GM21423 (cell line): ENCODE measurements around the gene RPS4Y2.

ENCODE experiments used
- ATAC-seq: cut with Tn5 transposase; IDR thresholded peaks from one replicate; pipeline ENCODE4 v1.9.1; 2021; ENCODE audit warnings: mild to moderate bottlenecking, moderate library complexity; ENCODE audit not compliant: unreplicated experiment

Gene RPS4Y2

GRCh38 chrY:20755808-20756207, at the start of gene RPS4Y2:
Gene RPS4Y2 (plus strand): TSS chrY:20756108. CDS start chrY:20756164, 56 bp downstream.
- ATAC-seq: no peak

- peak; percentile 72 for ATAC-seq
These were observed 41.5 kb upstream of the RPS4Y2 start for GRCh38 chrY:20714391-20714790.

DNA sequence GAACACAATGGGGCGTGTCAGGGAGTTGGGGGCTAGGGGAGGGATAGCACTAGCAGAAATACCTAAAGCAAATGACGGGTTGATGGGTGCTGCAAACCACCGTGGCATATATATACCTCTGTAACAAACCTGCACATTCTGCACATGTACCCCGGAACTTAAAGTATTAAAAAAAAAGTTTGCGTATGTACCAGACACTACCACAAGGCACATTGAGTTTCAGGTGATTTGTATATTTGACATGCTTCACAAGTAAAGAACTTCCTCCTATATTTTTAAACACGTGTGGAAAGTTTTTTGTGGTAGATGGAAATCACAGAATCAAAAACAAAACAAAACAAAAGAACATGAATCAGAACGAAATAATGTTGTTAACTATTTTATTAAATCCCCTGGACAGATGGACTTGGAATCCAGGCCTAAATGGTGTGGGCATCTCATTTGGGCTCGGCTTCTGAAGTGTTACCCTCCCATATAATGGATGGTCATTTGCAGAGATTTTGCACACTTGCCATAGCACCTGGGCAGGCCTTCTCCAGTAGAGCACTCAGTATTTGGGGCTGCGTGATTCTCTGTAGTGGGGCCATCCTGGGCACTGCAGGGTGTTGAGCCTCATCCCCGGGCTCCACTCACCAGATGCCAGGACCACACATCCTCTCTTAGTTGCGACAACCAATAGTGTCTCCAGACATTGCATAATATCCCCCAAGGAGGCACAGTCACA, 29.6 kb upstream of the RPS4Y2 start:
- ATAC-seq: peak; percentile 86

DNA sequence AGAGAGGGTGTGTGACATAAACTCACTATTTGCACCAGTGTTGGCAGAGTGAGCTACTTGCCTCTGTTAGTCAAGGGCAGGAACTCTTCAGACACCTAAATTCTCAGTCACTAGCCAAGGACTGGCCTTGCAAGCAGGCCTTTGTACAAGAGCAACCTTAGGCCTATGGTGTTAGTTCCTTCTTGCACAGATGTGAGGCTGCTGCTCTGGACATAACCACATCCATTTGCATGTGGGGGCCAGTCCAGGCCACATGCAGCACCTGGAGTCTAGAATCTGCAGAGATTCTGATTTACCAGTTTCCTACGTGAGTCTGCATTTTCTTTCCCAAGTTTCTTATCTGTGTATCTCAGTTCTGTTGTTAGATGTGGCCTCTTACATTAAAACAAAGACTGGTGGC, 20.7 kb upstream of the RPS4Y2 start:
- ATAC-seq: peak; percentile 91

- ATAC-seq: no peak
These were observed 16.1 kb upstream of the RPS4Y2 start for GRCh38 chrY:20739806-20740205.

GRCh38 chrY:20740609-20741008, 15.3 kb upstream of the RPS4Y2 start:
- ATAC-seq: peak; percentile 48

DNA sequence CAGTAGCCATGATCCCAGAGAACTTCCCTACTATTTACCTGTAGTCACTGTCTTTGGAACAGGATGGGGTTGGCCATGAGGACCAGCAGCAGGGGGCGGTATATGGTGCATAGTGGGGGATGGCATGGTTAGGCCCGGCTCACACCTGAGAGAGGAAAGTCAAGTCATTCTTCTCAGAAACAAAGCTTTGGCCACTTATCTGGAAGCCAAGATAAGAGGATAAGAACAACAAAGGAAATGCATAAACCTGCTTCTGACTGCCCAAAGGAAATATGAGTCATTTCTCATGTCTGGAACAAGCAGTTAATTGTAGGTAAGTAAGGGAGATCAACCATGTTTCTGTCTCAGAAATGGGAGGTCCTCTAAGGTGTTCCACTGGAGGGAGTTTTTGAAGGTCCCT, 10.8 kb upstream of the RPS4Y2 start:
- no peak for ATAC-seq

DNA sequence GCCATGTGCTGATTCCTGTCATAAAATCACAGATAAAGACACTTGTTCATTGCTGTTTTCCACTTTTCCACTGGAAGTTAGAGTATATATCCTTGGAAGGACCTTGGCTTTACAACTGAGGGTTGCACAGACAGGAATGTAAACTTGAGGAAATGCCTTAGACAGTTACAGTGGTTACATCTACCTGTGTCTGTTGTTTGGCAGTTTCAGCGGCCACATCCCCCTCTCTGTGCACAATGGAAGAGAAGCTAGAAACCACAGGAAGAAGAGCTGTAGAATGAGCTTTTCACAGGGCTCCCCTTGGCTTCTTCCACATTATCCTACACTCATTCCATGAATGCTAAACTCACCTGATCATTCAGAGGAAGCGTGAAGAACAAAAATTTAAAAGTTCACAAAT, 9.0 kb upstream of the RPS4Y2 start:
- no peak for ATAC-seq

GRCh38 chrY:20763869-20764268, 8.0 kb downstream of the RPS4Y2 start:
- ATAC-seq: peak; percentile 80

- no peak for ATAC-seq
These were observed 9.2 kb downstream of the RPS4Y2 start for GRCh38 chrY:20765117-20765516.

- no peak for ATAC-seq
These were observed 14.8 kb downstream of the RPS4Y2 start for GRCh38 chrY:20770755-20771154.

DNA sequence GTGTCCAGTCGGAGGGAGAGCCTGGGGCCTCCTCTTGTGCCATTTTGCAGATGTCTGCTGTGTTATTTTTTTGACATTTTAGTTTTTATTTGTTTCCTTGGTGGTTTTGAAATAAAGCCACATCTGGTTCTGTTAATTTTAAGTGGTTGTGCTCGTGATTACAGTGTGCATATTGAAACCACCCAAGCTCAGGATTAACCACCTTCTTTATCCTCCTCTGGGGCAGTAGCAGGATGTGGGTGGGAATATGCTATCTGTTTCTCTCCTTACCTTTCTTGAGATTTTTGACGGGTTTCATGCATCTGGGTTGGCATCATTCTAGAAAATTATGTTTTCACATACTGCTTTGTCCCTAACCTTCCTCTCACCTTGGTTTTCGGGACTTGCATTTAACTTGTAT, 20.2 kb downstream of the RPS4Y2 start:
- ATAC-seq: no peak

DNA sequence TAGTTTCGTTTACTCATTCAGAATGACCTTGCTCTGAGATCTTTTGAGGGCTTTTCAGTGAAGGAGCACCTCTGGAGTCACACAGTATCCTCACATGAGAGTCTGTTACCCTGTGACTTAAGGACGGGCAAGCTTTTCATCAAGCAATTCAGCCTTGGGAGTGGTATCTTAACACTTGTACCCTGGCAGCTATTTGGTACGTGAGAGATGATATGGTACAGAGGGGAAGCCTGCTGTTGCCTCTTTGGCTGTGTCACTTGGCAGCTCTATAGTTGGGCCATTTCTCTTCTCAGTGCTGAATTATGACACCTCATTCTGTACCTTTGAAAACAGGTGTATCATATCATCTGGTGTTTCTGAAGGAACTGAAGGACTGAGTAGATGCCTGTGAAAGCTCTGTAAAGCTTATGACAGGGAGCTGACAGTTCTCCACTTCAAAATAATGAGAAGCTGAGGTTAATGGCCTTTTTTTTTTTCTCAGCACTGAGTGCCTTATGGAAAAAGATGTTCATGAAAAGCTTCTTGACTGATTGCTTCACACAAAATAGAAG, 24.3 kb downstream of the RPS4Y2 start:
- ATAC-seq: no peak

DNA sequence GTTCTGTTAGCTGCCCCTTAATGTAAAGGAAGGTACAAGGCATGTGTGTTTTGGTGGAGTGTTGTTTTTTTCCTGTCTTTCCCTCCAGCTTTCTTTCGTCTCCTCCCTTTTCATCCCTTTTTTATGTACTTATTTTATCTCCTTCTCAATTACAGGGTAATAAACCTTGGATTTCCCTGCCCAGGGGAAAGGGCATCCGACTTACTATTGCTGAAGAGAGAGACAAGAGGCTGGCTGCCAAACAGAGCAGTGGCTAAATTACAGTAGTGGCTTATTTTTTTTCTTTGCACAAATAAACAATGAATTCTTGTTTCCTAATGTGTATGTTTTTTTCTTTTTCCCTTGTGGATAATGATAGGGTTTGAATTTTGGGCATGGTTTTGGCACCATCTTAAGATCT, 24.9 kb downstream of the RPS4Y2 start:
- ATAC-seq: no peak

DNA sequence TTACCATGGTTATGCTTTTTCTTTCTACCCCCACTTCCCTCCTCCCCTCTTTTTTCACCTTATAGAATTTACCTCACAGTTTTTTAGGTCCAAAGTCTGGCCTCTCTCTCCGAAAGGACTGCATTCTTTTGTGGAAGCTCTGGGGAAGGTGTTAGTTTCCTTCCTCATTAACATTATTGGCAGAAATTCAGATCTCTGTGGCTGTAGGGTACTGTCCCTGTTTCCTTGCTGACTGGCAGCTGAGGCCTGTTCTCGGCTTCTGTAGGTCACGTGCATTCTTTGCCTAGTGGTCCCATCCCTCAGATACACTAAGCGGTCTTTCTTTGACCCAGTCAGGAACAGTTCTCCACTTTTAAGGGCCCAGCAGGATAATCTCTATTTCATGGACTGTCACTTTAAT, 25.5 kb downstream of the RPS4Y2 start:
- peak; percentile 60 for ATAC-seq

- ATAC-seq: no peak
These were observed 29.1 kb downstream of the RPS4Y2 start for GRCh38 chrY:20784965-20785364.

DNA sequence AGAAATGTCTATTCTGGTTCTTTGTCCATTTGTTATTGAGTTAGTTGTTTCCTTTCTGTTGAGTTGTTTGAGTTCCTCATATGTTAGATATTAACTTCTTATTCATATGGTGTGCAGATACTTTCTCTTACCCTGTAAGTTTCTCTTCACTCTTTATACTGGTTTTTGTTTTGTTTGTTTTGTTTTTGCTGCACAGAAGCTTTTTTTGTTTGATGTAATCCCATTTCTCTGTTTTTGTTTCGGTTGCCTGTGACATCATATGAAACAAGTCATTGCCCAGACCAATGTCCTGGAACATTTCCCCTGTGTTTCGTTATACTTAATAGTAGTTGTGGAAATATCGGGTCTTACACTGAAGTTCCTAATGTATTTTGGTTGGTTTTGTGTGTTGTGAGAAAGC, 31.2 kb downstream of the RPS4Y2 start:
- peak; percentile 93 for ATAC-seq

- peak; percentile 90 for ATAC-seq
These were observed 42.6 kb downstream of the RPS4Y2 start for GRCh38 chrY:20798351-20799049.

DNA sequence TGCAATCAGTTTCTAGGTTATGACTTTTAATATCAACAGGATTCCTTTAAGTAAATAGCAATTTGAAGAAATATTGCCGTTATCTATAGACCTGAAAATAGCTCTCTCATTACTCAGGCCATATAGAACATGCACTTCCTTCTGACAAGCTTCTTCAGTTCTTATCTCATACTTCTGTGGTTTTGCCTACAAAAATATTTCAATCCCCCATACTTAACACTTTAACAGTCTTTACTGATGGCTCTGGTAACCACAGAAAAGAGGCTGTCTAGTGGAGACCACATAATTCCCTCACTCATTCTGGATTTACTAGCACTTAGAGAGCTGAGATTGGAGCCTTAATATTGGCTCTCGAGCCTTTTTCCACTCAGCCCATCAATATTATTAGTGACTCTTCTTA, 46.8 kb downstream of the RPS4Y2 start:
- no peak for ATAC-seq

DNA sequence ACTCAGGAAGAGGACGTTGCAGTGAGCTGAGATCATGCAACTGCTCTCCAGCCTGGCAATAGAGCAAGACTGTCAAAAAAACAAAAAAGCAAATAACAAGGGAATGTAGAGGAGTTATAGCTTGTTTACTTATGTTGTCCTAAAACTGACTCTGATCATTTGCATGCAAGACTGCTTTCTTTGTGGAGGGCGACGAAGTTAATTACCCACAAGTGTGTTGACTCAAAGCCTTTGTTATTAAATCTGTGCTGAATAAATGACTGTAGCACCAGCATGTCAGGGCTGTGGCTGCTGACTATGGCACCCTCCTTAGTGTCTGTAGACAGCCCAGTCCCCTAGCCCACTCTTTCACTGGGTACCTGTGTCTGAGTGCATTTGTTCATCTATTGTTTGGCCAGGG, 50.3 kb downstream of the RPS4Y2 start:
- no peak for ATAC-seq

DNA sequence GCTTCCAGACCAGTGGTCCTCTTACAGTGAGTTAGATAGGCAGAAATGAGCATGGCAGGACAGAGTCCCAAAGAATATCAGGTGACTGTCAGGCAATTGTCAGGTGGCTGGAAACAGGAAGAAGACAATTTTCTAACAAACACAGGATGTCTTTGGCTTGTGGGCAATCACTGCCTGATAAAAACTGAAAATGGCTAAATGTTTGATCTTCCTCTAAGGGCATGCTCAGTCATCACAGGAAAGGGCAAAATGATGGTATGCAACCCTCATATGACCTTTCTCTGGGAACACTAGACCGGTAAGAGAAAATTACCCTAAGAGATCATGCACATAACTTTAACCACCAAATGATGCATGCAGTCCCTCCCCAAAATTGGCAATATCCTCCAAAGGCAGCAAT, 57.6 kb downstream of the RPS4Y2 start:
- ATAC-seq: no peak

GRCh38 chrY:20814794-20815193, 58.9 kb downstream of the RPS4Y2 start:
- no peak for ATAC-seq
